Endothelial cell of umbilical vein (primary cell): Measurements from ENCODE around the gene P4HB.

Experiments used
- CTCF ChIP-seq, 2 donors: IDR thresholded peaks; 1 replicate in 1 of 2; 2 replicates in 1 of 2; pipeline ENCODE4 v1.5.1; 2011; ENCODE audit warnings: low read length in 2 of 2, mild to moderate bottlenecking in 2 of 2, moderate library complexity in 2 of 2, control low read depth in 1 of 2, inconsistent platforms in 1 of 2, low read depth in 1 of 2; ENCODE audit not compliant: insufficient read depth in 1 of 2; ENCODE audit errors: extremely low read depth in 1 of 2
- EZH2 ChIP-seq: IDR thresholded peaks from 2 replicates; pipeline ENCODE4 v1.6.1; 2012; ENCODE audit warnings: borderline replicate concordance, low read depth, mild to moderate bottlenecking, moderate library complexity, low read length, inconsistent platforms; ENCODE audit not compliant: severe bottlenecking
- FOS ChIP-seq: IDR thresholded peaks from 2 replicates; pipeline ENCODE4 v1.6.1; 2011; ENCODE audit warnings: mild to moderate bottlenecking, low read length, moderate library complexity, borderline replicate concordance; ENCODE audit not compliant: insufficient read depth
- MAX ChIP-seq: IDR thresholded peaks from 2 replicates; pipeline ENCODE4 v1.6.1; 2011; ENCODE audit not compliant: insufficient read depth, insufficient read length
- MYC ChIP-seq: IDR thresholded peaks from one replicate; pipeline ENCODE4 v1.6.1; 2011; ENCODE audit warnings: mild to moderate bottlenecking, low read depth, low read length
- POLR2A ChIP-seq: IDR thresholded peaks from 2 replicates; pipeline ENCODE4 v1.6.1; 2012; ENCODE audit warnings: low read depth, mild to moderate bottlenecking, control low read depth, low read length
- POLR2AphosphoS5 ChIP-seq: IDR thresholded peaks from 2 replicates; pipeline ENCODE4 v1.6.1; 2012; ENCODE audit warnings: low read depth, mild to moderate bottlenecking, control low read depth, low read length, moderate library complexity; ENCODE audit not compliant: insufficient read depth

DNA sequence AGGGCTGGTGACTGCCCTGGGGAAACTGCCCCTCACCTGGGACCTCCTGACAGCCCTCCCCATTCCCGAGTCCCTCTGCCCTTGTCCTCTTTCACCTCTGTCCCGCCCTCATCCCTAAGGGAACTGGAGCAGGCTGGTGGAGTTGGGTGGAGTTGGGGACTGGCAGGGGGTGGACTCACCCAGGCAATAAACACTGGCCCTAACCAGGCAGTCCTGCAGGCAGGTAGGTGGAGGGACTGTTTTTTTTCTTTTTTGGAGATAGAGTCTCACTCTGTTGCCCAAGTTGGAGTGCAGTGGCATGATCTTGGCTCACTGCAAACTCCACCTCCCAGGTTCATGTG is 44.7 kb downstream of the P4HB start:
- TF ChIP-seq CTCF (IDR thresholded peaks at IDR 0.05; ENCODE audit: extremely low read depth in 1 of 2, insufficient read depth in 1 of 2, low read depth in 1 of 2, low read length in 2 of 2), result no peak
- TF ChIP-seq POLR2A, result no peak
- no peak for TF ChIP-seq MAX
- TF ChIP-seq EZH2, result no peak
- TF ChIP-seq MYC, result no peak
- TF ChIP-seq POLR2AphosphoS5, result no peak
- TF ChIP-seq FOS, result no peak
